ENCODE results near the gene KDM2A.

Gene KDM2A

GRCh38 chr11:67118801-67119584 is at the start of gene KDM2A:
Gene KDM2A (plus strand): TSS chr11:67119263. CDS start chr11:67121317, 2,054 bp downstream.
- peak; percentile 98 for DNase-seq

- peak; percentile 75 for DNase-seq
Observed at GRCh38 chr11:67071420-67072284, 47.4 kb upstream of the KDM2A start.

- no peak for DNase-seq
Observed at GRCh38 chr11:67072295-67072694, 46.8 kb upstream of the KDM2A start.

GRCh38 chr11:67073908-67074307 is 45.2 kb upstream of the KDM2A start:
- DNase-seq = no peak

- no peak for DNase-seq
Observed at GRCh38 chr11:67076202-67076601, 42.9 kb upstream of the KDM2A start.

- no peak for DNase-seq
Observed at GRCh38 chr11:67079065-67079705, 39.9 kb upstream of the KDM2A start.

GRCh38 chr11:67082071-67082791 is 36.8 kb upstream of the KDM2A start:
- DNase-seq = peak; percentile 27

GRCh38 chr11:67083786-67084366 is 35.2 kb upstream of the KDM2A start:
- DNase-seq = no peak

- no peak for DNase-seq
Observed at GRCh38 chr11:67085617-67086016, 33.4 kb upstream of the KDM2A start.

GRCh38 chr11:67090717-67091116 is 28.3 kb upstream of the KDM2A start:
- no peak for DNase-seq

GRCh38 chr11:67095214-67095507 is 23.9 kb upstream of the KDM2A start:
- DNase-seq = no peak

GRCh38 chr11:67098799-67099429 is 20.1 kb upstream of the KDM2A start:
- no peak for DNase-seq

GRCh38 chr11:67099831-67100324 is 19.2 kb upstream of the KDM2A start:
- DNase-seq = no peak

- DNase-seq = no peak
Observed at GRCh38 chr11:67102664-67103063, 16.4 kb upstream of the KDM2A start.

GRCh38 chr11:67105964-67106363 is 13.1 kb upstream of the KDM2A start:
- DNase-seq = no peak

GRCh38 chr11:67111261-67111660 is 7.8 kb upstream of the KDM2A start:
- DNase-seq = no peak

GRCh38 chr11:67113231-67113721 is 5.8 kb upstream of the KDM2A start:
- no peak for DNase-seq

GRCh38 chr11:67114275-67114896 is 4.7 kb upstream of the KDM2A start:
- no peak for DNase-seq

- no peak for DNase-seq
Observed at GRCh38 chr11:67116758-67117105, 2.3 kb upstream of the KDM2A start.

- DNase-seq = no peak
Observed at GRCh38 chr11:67117176-67117575, 1.9 kb upstream of the KDM2A start.

GRCh38 chr11:67117672-67118180 is 1.3 kb upstream of the KDM2A start:
- peak; percentile 56 for DNase-seq
